ENCODE results near the gene FSIP1.

Gene FSIP1

GRCh38 chr15:39792025-39792843 is 9.6 kb upstream of the FSIP1 start:
- no peak for DNase-seq (ENCODE audit: low read depth in 2 of 2)

- no peak for DNase-seq (ENCODE audit: low read depth in 2 of 2)
These were observed 7.1 kb upstream of the FSIP1 start for GRCh38 chr15:39789736-39790135.

GRCh38 chr15:39788800-39789565 is 6.3 kb upstream of the FSIP1 start:
- no peak for DNase-seq (ENCODE audit: low read depth in 2 of 2)

- DNase-seq (ENCODE audit: low read depth in 2 of 2): no peak
These were observed 5.5 kb upstream of the FSIP1 start for GRCh38 chr15:39788108-39788507.

GRCh38 chr15:39787479-39787878 is 4.8 kb upstream of the FSIP1 start:
- no peak for DNase-seq (ENCODE audit: low read depth in 2 of 2)

- DNase-seq (ENCODE audit: low read depth in 2 of 2): peak; percentile 47 to 55
These were observed 3.9 kb upstream of the FSIP1 start for GRCh38 chr15:39786447-39787056.

- DNase-seq (ENCODE audit: low read depth in 2 of 2): no peak
These were observed 3.2 kb upstream of the FSIP1 start for GRCh38 chr15:39785841-39786240.

GRCh38 chr15:39785139-39785538 is 2.5 kb upstream of the FSIP1 start:
- no peak for DNase-seq (ENCODE audit: low read depth in 2 of 2)

GRCh38 chr15:39784638-39785037 is 2.0 kb upstream of the FSIP1 start:
- DNase-seq (ENCODE audit: low read depth in 2 of 2): no peak

- no peak for DNase-seq (ENCODE audit: low read depth in 2 of 2)
These were observed 1.5 kb upstream of the FSIP1 start for GRCh38 chr15:39784125-39784524.

GRCh38 chr15:39783244-39783820 is 691 bp upstream of the FSIP1 start:
- DNase-seq (ENCODE audit: low read depth in 2 of 2): no peak

- DNase-seq (ENCODE audit: low read depth in 2 of 2): no peak
These were observed 706 bp downstream of the FSIP1 start for GRCh38 chr15:39781967-39782302.

GRCh38 chr15:39781147-39781966 is 1.3 kb downstream of the FSIP1 start:
- no peak for DNase-seq (ENCODE audit: low read depth in 2 of 2)

GRCh38 chr15:39778021-39778420 is 4.6 kb downstream of the FSIP1 start:
- no peak for DNase-seq (ENCODE audit: low read depth in 2 of 2)

GRCh38 chr15:39777496-39777895 is 5.1 kb downstream of the FSIP1 start:
- no peak for DNase-seq (ENCODE audit: low read depth in 2 of 2)

GRCh38 chr15:39776068-39776467 is 6.6 kb downstream of the FSIP1 start:
- no peak for DNase-seq (ENCODE audit: low read depth in 2 of 2)

GRCh38 chr15:39774688-39775267 is 7.9 kb downstream of the FSIP1 start:
- DNase-seq (ENCODE audit: low read depth in 2 of 2): no peak

- DNase-seq (ENCODE audit: low read depth in 2 of 2): peak; percentile 76 to 77
These were observed 11.6 kb downstream of the FSIP1 start for GRCh38 chr15:39770748-39771689.

- DNase-seq (ENCODE audit: low read depth in 2 of 2): no peak
These were observed 14.7 kb downstream of the FSIP1 start for GRCh38 chr15:39767921-39768320.

GRCh38 chr15:39761006-39761405 is 21.6 kb downstream of the FSIP1 start:
- DNase-seq (ENCODE audit: low read depth in 2 of 2): peak; percentile 45 to 49
